Measurements from ENCODE around the gene FGD3. TPM values are rescaled to one million over a fixed set of nuclear protein-coding genes. Genes with fewer than 3 reads are reported as not detected.

FGD3 gene
- total RNA-seq, 1 donor = not detected

GRCh38 chr9:92970467-92970923 lies 23.2 kb downstream of the FGD3 start:
- TF ChIP-seq, protein P1, sequence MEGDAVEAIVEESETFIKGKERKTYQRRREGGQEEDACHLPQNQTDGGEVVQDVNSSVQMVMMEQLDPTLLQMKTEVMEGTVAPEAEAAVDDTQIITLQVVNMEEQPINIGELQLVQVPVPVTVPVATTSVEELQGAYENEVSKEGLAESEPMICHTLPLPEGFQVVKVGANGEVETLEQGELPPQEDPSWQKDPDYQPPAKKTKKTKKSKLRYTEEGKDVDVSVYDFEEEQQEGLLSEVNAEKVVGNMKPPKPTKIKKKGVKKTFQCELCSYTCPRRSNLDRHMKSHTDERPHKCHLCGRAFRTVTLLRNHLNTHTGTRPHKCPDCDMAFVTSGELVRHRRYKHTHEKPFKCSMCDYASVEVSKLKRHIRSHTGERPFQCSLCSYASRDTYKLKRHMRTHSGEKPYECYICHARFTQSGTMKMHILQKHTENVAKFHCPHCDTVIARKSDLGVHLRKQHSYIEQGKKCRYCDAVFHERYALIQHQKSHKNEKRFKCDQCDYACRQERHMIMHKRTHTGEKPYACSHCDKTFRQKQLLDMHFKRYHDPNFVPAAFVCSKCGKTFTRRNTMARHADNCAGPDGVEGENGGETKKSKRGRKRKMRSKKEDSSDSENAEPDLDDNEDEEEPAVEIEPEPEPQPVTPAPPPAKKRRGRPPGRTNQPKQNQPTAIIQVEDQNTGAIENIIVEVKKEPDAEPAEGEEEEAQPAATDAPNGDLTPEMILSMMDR (IDR thresholded peaks at IDR 0.05; ENCODE audit: insufficient read depth, low read depth, low read length) = no peak
- H3K4me3 ChIP-seq (ENCODE audit: low read depth, low read length) = no peak overlapping the region
- DNase-seq (ENCODE audit: low read depth) = no peak

- H3K4me3 ChIP-seq (ENCODE audit: low read depth, low read length) = no peak overlapping the region
- TF ChIP-seq, protein P1 (IDR thresholded peaks at IDR 0.05; ENCODE audit: insufficient read depth, low read depth, low read length) = no peak
- no peak for DNase-seq (ENCODE audit: low read depth)
These were observed 23.8 kb downstream of the FGD3 start for GRCh38 chr9:92971121-92971520.

DNA sequence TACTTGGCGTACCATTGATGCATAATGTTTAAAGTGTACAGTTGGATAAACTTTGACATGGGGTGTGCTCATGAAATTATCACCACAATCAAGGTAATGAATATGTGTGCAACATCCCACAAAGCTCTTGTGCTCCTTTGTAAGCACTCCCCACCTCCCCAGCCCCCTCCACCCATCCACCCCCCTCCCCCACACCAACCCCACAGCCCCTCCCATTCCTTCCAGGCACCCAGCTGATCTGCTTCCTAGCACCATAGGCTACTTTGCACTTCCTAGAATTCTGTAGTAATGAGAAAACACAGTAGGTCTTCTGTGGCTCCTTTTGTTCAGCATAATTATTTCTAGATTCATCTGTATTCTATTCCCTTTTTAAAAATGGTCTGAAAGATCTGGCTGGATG lies 24.5 kb downstream of the FGD3 start:
- DNase-seq (ENCODE audit: low read depth) = no peak
- TF ChIP-seq, protein P1 (IDR thresholded peaks at IDR 0.05; ENCODE audit: insufficient read depth, low read depth, low read length) = no peak
- no peak overlapping the region for H3K4me3 ChIP-seq (ENCODE audit: low read depth, low read length)

- no peak for DNase-seq (ENCODE audit: low read depth)
- TF ChIP-seq, protein P1 (IDR thresholded peaks at IDR 0.05; ENCODE audit: insufficient read depth, low read depth, low read length) = no peak
- no peak overlapping the region for H3K4me3 ChIP-seq (ENCODE audit: low read depth, low read length)
These were observed 26.4 kb downstream of the FGD3 start for GRCh38 chr9:92973700-92974099.

- TF ChIP-seq, protein P1 (IDR thresholded peaks at IDR 0.05; ENCODE audit: insufficient read depth, low read depth, low read length) = no peak
- DNase-seq (ENCODE audit: low read depth) = no peak
These were observed 26.9 kb downstream of the FGD3 start for GRCh38 chr9:92974161-92974661.

DNA sequence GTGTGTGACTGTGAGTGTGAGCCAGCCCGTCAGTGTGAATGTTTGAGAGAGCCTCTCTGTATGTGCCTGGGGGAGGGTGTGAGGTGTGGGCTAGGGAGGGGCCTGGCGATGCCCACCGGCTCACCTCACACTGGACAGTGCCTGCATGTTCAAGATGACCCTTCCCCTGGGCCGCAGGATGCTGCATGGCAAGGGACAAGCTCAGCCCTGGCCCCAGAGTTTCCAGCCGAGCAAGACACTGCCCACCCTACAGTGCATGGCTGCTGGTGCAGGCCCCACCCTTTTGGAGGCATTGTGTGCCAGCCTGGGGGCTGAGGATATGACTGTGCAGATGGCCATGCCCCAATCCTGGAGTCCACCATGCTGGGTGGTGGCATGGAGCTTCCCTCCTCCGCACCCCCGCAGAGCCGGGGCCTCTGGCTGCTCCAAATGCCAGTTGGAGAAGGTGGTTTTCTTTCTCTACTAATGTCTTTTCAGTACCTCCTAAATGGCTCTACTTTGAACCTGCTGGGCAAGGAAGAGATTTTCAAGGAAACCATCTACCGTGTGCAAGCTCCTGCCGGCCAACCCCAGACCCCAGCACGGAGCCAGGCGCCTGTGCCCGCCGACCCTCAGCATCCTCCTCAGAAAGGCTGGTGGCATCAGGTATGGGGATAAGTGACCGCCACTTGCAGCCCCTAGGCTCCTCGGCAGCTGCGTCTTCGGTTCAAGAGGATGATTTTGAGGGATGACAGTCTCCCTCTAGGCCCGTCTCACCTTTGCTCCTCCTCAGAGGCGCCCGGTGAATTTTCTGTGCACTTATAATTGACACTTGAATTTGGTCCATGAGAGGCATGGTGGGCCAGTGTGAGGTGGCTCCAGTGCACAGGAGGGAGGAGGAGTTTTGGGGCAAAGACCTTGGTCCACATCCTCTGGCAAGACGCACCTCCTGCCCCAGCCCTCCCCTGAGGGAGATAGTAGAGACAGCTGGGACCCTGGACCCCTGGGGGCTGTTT lies 27.7 kb downstream of the FGD3 start:
- TF ChIP-seq, protein P1 (IDR thresholded peaks at IDR 0.05; ENCODE audit: insufficient read depth, low read depth, low read length) = no peak
- no peak for DNase-seq (ENCODE audit: low read depth)
- H3K4me3 ChIP-seq (ENCODE audit: low read depth, low read length) = no peak overlapping the region

More at GRCh38 chr9:92974161-92974661, 26.9 kb downstream of the FGD3 start:
- H3K4me3 ChIP-seq (ENCODE audit: low read depth, low read length) = no peak overlapping the region

Data from fibroblast of villous mesenchyme (primary cell).